HEK293 (cell line): ENCODE data around the gene PPID.
A peak's percentile ranks its signal among the peaks of the same experiment; 100 is the strongest.

Experiments used
- ELK4 ChIP-seq: IDR thresholded peaks from 2 replicates; pipeline ENCODE4 v1.6.1; 2011; ENCODE audit warnings: mild to moderate bottlenecking, low read depth, low read length, borderline replicate concordance
- GLIS1 ChIP-seq: fragments of 450-650 bp; formaldehyde crosslinking; IDR thresholded peaks from 2 replicates; pipeline ENCODE4 v1.5.1; 2016; ENCODE audit warnings: missing biosample characterization, missing genetic modification characterization
- GLIS2 ChIP-seq: fragments of 450-650 bp; formaldehyde crosslinking; IDR thresholded peaks from 2 replicates; pipeline ENCODE4 v1.5.1; 2016; ENCODE audit warnings: missing biosample characterization, missing genetic modification characterization
- HIC1 ChIP-seq: fragments of 450-650 bp; formaldehyde crosslinking; IDR thresholded peaks from 2 replicates; pipeline ENCODE4 v1.5.1; 2016; ENCODE audit warnings: missing biosample characterization, missing genetic modification characterization
- KLF10 ChIP-seq: fragments of 450-650 bp; IDR thresholded peaks from 2 replicates; pipeline ENCODE4 v1.5.1; 2018; ENCODE audit warnings: missing biosample characterization, mild to moderate bottlenecking, missing genetic modification characterization
- KLF7 ChIP-seq: fragments of 450-650 bp; formaldehyde crosslinking; IDR thresholded peaks from 2 replicates; pipeline ENCODE4 v1.5.1; 2016; ENCODE audit warnings: missing biosample characterization, missing genetic modification characterization, borderline replicate concordance
- OSR2 ChIP-seq: fragments of 450-650 bp; formaldehyde crosslinking; IDR thresholded peaks from 2 replicates; pipeline ENCODE4 v1.5.1; 2016; ENCODE audit warnings: missing biosample characterization, missing genetic modification characterization
- SP3 ChIP-seq: fragments of 450-650 bp; formaldehyde crosslinking; IDR thresholded peaks from 2 replicates; pipeline ENCODE4 v1.5.1; 2016; ENCODE audit warnings: missing biosample characterization, missing genetic modification characterization
- SP7 ChIP-seq: fragments of 450-650 bp; formaldehyde crosslinking; IDR thresholded peaks from 2 replicates; pipeline ENCODE4 v1.5.1; 2016; ENCODE audit warnings: missing biosample characterization, missing genetic modification characterization
- ZBTB20 ChIP-seq: fragments of 450-650 bp; formaldehyde crosslinking; IDR thresholded peaks from 2 replicates; pipeline ENCODE4 v1.5.1; 2016; ENCODE audit warnings: missing biosample characterization, missing genetic modification characterization
- ZBTB48 ChIP-seq: fragments of 450-650 bp; formaldehyde crosslinking; IDR thresholded peaks from 2 replicates; pipeline ENCODE4 v1.5.1; 2016; ENCODE audit warnings: missing biosample characterization, missing genetic modification characterization
- ZFHX2 ChIP-seq: fragments of 450-650 bp; formaldehyde crosslinking; conservative IDR thresholded peaks from 2 replicates; pipeline ENCODE4 v1.5.1; 2016; ENCODE audit warnings: missing biosample characterization, missing genetic modification characterization
- ZNF112 ChIP-seq: fragments of 450-650 bp; formaldehyde crosslinking; IDR thresholded peaks from 2 replicates; pipeline ENCODE4 v1.5.0; 2017; ENCODE audit warnings: missing biosample characterization, missing genetic modification characterization
- ZNF140 ChIP-seq: fragments of 450-650 bp; formaldehyde crosslinking; IDR thresholded peaks from 2 replicates; pipeline ENCODE4 v1.5.1; 2016; ENCODE audit warnings: missing biosample characterization, missing genetic modification characterization
- ZNF416 ChIP-seq: fragments of 450-650 bp; formaldehyde crosslinking; IDR thresholded peaks from 2 replicates; pipeline ENCODE4 v1.5.1; 2016; ENCODE audit warnings: missing biosample characterization, missing genetic modification characterization
- ZNF513 ChIP-seq: fragments of 450-650 bp; IDR thresholded peaks from 2 replicates; pipeline ENCODE4 v1.5.1; 2018; ENCODE audit warnings: missing biosample characterization, missing genetic modification characterization
- ZNF561 ChIP-seq: fragments of 450-650 bp; IDR thresholded peaks from 2 replicates; pipeline ENCODE4 v1.5.1; 2018; ENCODE audit warnings: missing biosample characterization, missing genetic modification characterization, borderline replicate concordance
- ZNF664 ChIP-seq: fragments of 450-650 bp; formaldehyde crosslinking; IDR thresholded peaks from 2 replicates; pipeline ENCODE4 v1.5.1; 2016; ENCODE audit warnings: missing biosample characterization, missing genetic modification characterization
- ZNF843 ChIP-seq: fragments of 450-650 bp; formaldehyde crosslinking; IDR thresholded peaks from 2 replicates; pipeline ENCODE4 v1.5.1; 2016; ENCODE audit warnings: missing biosample characterization, missing genetic modification characterization
- ZSCAN18 ChIP-seq: fragments of 450-650 bp; formaldehyde crosslinking; IDR thresholded peaks from 2 replicates; pipeline ENCODE4 v1.5.1; 2016; ENCODE audit warnings: missing biosample characterization, missing genetic modification characterization
- TF ChIP-seq, protein P1 (sequence below): fragments of 450-650 bp; formaldehyde crosslinking; IDR thresholded peaks from 2 replicates; pipeline ENCODE4 v1.5.1; 2016; ENCODE audit warnings: missing biosample characterization, missing genetic modification characterization
- TF ChIP-seq, protein P2 (sequence below): fragments of 450-650 bp; formaldehyde crosslinking; IDR thresholded peaks from 2 replicates; pipeline ENCODE4 v1.5.1; 2016; ENCODE audit warnings: missing biosample characterization, missing genetic modification characterization
- TF ChIP-seq, protein P3 (sequence below): fragments of 450-650 bp; formaldehyde crosslinking; IDR thresholded peaks from 2 replicates; pipeline ENCODE4 v1.5.1; 2017; ENCODE audit warnings: missing biosample characterization, missing genetic modification characterization
- TF ChIP-seq, protein P4 (sequence below): fragments of 450-650 bp; formaldehyde crosslinking; IDR thresholded peaks from 2 replicates; pipeline ENCODE4 v1.5.1; 2017; ENCODE audit warnings: missing biosample characterization, missing genetic modification characterization

PPID gene

DNA sequence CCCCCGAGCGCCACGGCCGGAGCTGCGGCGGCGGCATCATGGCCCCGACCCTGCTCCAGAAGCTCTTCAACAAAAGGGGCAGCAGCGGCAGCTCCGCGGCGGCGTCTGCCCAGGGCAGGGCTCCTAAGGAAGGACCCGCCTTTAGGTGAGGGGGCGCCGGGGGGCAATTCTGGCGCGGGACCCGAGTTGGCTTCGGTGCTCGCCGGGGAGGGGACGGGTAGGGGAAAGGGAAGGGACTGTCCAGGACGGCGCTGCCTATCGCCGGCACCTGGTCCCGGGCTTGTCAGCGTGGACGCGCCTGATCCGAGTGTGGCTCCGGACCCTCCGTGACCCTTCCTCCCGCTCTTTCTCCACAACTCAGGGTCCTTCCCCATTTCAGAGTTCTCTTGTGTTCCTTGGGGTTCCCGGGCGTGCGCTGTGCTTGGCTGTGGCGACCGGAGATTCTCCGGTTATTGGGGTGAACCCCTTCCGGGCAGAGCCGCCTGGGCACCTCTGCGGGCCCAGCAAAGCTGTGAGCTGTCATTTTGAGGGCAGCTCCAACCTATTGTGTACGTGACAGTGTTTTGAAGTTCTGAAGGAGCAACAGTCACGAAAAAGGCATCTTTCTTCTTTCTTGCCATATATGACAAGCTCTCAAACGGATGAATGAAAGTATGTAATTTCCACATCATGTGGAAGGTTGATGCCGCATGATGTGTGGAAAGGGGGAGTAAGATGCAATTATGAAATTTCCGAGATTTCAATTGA lies 46.2 kb upstream of the PPID start (continued):
- TF ChIP-seq, protein P1, sequence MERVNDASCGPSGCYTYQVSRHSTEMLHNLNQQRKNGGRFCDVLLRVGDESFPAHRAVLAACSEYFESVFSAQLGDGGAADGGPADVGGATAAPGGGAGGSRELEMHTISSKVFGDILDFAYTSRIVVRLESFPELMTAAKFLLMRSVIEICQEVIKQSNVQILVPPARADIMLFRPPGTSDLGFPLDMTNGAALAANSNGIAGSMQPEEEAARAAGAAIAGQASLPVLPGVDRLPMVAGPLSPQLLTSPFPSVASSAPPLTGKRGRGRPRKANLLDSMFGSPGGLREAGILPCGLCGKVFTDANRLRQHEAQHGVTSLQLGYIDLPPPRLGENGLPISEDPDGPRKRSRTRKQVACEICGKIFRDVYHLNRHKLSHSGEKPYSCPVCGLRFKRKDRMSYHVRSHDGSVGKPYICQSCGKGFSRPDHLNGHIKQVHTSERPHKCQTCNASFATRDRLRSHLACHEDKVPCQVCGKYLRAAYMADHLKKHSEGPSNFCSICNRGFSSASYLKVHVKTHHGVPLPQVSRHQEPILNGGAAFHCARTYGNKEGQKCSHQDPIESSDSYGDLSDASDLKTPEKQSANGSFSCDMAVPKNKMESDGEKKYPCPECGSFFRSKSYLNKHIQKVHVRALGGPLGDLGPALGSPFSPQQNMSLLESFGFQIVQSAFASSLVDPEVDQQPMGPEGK = 0 out of 2 replicates have a peak, but pooled peaks have one; percentile 31
- TF ChIP-seq KLF7 (tag by site-specific recombination) (no peak), ZNF561 (tag by site-specific recombination) (no peak), GLIS2 (tag by site-specific recombination) (peak; percentile 12; the same call in 1 of the 2 replicates), ZNF843 (tag by site-specific recombination) (no peak), ZNF664 (tag by site-specific recombination) (no peak), ZNF140 (tag by site-specific recombination) (no peak), SP3 (tag by site-specific recombination) (no peak), ZFHX2 (tag by site-specific recombination) (no peak), KLF10 (tag by site-specific recombination) (no peak), ZNF513 (tag by site-specific recombination) (no peak), ZNF112 (tag by site-specific recombination) (no peak), ZSCAN18 (tag by site-specific recombination) (no peak), OSR2 (tag by site-specific recombination) (no peak), SP7 (tag by site-specific recombination) (no peak), GLIS1 (tag by site-specific recombination) (0 out of 2 replicates have a peak, but pooled peaks have one; percentile 7), ZBTB48 (tag by site-specific recombination) (peak; percentile 22; the same call in 1 of the 2 replicates), HIC1 (tag by site-specific recombination) (no peak), ELK4 (no peak), ZNF416 (tag by site-specific recombination) (no peak), ZBTB20 (tag by site-specific recombination) (peak; percentile 61; the same call in 1 of the 2 replicates)
- TF ChIP-seq, protein P2, sequence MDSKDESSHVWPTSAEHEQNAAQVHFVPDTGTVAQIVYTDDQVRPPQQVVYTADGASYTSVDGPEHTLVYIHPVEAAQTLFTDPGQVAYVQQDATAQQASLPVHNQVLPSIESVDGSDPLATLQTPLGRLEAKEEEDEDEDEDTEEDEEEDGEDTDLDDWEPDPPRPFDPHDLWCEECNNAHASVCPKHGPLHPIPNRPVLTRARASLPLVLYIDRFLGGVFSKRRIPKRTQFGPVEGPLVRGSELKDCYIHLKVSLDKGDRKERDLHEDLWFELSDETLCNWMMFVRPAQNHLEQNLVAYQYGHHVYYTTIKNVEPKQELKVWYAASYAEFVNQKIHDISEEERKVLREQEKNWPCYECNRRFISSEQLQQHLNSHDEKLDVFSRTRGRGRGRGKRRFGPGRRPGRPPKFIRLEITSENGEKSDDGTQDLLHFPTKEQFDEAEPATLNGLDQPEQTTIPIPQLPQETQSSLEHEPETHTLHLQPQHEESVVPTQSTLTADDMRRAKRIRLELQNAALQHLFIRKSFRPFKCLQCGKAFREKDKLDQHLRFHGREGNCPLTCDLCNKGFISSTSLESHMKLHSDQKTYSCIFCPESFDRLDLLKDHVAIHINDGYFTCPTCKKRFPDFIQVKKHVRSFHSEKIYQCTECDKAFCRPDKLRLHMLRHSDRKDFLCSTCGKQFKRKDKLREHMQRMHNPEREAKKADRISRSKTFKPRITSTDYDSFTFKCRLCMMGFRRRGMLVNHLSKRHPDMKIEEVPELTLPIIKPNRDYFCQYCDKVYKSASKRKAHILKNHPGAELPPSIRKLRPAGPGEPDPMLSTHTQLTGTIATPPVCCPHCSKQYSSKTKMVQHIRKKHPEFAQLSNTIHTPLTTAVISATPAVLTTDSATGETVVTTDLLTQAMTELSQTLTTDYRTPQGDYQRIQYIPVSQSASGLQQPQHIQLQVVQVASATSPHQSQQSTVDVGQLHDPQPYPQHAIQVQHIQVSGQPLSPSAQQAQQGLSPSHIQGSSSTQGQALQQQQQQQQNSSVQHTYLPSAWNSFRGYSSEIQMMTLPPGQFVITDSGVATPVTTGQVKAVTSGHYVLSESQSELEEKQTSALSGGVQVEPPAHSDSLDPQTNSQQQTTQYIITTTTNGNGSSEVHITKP (tag by site-specific recombination) = no peak
- TF ChIP-seq, protein P3, sequence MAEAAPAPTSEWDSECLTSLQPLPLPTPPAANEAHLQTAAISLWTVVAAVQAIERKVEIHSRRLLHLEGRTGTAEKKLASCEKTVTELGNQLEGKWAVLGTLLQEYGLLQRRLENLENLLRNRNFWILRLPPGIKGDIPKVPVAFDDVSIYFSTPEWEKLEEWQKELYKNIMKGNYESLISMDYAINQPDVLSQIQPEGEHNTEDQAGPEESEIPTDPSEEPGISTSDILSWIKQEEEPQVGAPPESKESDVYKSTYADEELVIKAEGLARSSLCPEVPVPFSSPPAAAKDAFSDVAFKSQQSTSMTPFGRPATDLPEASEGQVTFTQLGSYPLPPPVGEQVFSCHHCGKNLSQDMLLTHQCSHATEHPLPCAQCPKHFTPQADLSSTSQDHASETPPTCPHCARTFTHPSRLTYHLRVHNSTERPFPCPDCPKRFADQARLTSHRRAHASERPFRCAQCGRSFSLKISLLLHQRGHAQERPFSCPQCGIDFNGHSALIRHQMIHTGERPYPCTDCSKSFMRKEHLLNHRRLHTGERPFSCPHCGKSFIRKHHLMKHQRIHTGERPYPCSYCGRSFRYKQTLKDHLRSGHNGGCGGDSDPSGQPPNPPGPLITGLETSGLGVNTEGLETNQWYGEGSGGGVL = no peak
- TF ChIP-seq, protein P4, sequence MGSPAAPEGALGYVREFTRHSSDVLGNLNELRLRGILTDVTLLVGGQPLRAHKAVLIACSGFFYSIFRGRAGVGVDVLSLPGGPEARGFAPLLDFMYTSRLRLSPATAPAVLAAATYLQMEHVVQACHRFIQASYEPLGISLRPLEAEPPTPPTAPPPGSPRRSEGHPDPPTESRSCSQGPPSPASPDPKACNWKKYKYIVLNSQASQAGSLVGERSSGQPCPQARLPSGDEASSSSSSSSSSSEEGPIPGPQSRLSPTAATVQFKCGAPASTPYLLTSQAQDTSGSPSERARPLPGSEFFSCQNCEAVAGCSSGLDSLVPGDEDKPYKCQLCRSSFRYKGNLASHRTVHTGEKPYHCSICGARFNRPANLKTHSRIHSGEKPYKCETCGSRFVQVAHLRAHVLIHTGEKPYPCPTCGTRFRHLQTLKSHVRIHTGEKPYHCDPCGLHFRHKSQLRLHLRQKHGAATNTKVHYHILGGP = no peak
